ENCODE results near the gene TMPRSS13.

DNA sequence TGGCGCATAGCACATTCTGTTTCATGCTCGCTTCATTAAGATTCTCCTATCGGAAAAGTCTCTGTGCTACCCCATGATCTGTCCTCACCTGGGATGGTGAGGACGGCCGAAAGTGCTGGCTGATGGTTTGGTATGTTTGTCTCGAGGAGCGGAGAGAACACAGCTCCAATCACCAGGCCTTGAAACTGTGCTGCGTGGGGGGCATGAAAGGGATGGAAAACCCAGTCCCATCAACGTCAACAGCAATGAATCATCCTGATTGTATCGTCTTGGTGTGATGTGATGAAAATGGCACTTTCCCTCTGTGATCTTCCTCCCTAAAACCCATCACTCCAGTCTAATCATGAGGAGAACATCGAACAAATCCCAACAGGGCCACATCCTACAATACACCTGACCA is 61.1 kb downstream of the TMPRSS13 start:
- TF ChIP-seq IRF2 (CRISPR knock-in tag; IDR thresholded peaks at IDR 0.05) (no peak), REST (IDR thresholded peaks at IDR 0.05; ENCODE audit: borderline replicate concordance) (no peak), REST (CRISPR knock-in tag; IDR thresholded peaks at IDR 0.05; ENCODE audit: low read depth) (no peak), SREBF2 (CRISPR knock-in tag; IDR thresholded peaks at IDR 0.05) (no peak)
- TF ChIP-seq, protein P1, sequence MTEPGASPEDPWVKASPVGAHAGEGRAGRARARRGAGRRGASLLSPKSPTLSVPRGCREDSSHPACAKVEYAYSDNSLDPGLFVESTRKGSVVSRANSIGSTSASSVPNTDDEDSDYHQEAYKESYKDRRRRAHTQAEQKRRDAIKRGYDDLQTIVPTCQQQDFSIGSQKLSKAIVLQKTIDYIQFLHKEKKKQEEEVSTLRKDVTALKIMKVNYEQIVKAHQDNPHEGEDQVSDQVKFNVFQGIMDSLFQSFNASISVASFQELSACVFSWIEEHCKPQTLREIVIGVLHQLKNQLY (CRISPR knock-in tag; conservative IDR thresholded peaks at IDR 0.05), result no peak

All from K562 (cell line).